Fibroblast of skin of left quadriceps (primary cell): Measurements from ENCODE around the gene RAB3IL1.

Experiments
- DNase-seq, 2 experiments: peaks; one replicate each; pipeline ENCODE4 v3.0.0-alpha.2; 2013; ENCODE audit warnings: low read depth in 2 of 2

Gene RAB3IL1

DNA sequence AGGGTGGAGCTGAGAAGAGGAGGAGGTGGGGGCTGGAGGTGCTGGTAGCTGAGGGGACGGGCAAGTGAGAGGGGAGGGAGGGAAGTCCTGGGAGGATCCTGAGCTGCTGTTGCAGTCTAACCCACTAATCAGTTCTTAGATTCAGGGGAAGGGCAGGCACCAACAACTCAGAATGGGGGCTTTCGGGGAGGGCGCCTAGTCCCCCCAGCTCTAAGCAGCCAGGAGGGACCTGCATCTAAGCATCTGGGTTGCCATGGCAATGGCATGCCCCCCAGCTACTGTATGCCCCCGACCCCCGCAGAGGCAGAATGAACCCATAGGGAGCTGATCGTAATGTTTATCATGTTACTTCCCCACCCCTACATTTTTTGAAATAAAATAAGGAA lies 50.4 kb downstream of the RAB3IL1 start:
- DNase-seq: no peak

DNA sequence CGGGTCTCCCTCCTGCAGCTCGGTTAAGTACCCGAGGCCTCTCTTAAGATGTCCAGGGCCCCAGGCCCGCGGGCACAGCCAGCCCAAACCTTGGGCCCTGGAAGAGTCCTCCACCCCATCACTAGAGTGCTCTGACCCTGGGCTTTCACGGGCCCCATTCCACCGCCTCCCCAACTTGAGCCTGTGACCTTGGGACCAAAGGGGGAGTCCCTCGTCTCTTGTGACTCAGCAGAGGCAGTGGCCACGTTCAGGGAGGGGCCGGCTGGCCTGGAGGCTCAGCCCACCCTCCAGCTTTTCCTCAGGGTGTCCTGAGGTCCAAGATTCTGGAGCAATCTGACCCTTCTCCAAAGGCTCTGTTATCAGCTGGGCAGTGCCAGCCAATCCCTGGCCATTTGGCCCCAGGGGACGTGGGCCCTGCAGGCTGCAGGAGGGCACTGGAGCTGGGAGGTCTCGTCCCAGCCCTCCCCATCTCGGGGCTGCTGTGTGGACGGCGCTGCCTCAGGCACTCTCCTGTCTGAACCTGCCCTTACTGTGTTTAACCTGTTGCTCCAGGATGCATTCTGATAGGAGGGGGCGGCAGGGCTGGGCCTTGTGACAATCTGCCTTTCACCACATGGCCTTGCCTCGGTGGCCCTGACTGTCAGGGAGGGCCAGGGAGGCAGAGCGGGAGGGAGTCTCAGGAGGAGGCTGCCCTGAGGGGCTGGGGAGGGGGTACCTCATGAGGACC lies 51.0 kb downstream of the RAB3IL1 start:
- DNase-seq: no peak

DNA sequence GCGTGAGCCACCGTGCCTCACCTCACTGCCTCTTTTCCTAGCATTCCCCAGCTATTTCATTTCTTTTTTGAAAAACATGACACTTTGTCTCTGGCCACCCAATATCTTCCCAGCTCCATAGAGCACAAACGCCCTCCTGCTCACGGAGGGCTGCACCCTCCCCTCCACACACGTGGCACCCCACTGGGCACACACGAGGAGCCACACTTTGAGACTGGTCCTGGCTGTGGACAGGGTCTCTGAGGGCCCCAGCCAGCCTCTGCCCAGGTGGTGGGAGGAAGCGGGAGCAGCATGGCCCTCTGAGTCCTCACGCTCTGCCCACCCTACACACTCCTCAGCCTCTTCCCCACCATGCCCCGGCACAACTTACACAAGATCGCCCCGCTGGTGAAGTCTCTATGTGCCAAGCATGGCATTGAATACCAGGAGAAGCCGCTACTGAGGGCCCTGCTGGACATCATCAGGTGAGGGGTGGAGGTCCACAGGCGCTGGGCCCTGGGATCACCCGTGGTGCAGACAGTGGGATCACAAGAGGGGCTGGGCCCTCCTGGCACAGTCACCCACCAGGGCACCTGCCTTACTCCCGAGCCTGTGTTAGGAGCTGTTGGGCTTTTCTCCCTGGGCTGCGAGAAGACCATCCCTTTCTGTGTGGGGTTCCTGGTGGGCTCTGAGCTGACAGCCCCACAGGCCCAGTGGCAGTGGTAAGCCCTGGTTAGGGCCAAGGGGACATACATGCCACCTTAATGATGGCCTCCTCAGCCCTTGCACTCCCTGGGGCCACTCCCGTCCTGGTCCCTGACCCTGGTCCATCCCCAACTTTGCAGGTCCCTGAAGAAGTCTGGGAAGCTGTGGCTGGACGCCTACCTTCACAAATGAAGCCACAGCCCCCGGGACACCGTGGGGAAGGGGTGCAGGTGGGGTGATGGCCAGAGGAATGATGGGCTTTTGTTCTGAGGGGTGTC lies 52.3 kb downstream of the RAB3IL1 start:
- no peak for DNase-seq

DNA sequence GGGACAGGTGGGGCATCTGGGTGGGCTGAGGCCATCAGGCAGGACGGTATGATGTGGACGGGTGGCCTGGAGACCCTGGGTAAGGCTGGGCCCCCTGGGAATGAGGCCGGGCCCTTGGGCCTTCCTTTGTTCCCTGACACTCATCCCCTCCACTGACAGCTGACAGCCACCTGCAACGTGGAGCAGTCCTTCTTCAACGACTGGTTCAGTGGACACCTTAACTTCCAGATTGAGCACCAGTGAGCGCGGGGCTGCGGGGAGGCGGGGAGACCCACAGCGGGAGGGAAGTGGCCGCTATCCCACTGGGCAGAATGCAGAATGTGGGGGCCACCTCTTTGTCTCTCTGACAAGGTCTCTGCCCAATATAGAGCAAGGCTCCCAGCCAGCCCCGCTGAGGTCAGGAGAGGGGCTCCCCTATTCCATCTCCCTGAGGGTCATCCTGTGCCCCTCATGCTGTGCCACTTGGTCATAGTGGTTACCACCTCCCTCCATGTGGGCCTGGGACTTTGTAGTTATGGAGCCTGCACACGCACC lies 53.8 kb downstream of the RAB3IL1 start:
- no peak for DNase-seq

DNA sequence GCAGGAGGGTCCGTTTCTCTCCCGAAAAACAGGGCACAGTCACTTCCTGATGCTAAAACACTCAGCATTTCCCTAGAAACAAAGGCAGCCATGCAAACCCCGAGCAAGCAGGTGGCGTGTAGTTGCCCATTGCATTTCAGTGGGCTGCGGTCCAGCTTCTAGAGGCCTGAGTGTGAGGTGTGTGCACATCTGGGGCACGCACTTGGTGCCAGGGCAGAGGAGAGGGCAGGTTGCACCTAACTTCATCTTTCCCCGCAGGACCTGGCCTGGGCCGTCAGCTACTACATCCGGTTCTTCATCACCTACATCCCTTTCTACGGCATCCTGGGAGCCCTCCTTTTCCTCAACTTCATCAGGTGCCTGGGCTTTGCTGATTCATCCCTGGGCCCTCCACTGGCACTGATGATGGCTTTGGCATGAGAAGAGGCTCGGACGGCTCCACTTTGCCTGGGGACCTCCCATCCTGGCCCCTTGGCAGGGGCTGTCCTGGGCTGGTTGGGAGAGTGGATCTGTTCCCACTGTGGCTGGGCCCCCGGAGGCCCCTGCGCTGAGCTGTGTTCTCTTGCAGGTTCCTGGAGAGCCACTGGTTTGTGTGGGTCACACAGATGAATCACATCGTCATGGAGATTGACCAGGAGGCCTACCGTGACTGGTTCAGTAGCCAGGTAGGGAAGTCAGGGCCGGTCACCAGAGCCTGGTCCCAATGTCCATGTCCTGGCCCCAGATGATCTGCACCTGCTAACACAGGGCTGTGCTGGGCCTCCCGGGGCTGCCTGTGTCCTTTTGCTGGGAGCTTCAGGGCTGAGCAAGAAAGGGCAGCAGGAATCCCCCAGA lies 54.4 kb downstream of the RAB3IL1 start:
- DNase-seq: no peak

DNA sequence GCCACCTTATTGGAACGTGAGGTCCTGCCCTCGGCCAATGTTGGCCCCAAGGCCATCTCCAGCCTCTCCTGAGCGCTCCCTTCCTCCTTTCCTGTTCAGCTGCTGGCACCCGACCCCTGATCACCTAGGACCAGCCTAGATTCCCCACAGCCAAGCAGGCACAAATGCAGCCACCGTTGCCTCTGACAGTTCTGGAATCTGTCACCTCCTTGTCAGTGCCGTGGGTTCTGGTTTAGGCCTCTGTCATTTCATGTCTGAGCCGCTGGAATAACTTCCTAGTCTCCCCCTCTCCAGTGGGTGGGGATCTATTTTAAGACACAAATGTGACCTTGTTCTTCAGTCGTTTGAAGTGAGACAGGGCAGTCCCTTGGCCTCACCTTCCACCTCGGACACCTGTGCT lies 55.7 kb downstream of the RAB3IL1 start:
- no peak for DNase-seq

DNA sequence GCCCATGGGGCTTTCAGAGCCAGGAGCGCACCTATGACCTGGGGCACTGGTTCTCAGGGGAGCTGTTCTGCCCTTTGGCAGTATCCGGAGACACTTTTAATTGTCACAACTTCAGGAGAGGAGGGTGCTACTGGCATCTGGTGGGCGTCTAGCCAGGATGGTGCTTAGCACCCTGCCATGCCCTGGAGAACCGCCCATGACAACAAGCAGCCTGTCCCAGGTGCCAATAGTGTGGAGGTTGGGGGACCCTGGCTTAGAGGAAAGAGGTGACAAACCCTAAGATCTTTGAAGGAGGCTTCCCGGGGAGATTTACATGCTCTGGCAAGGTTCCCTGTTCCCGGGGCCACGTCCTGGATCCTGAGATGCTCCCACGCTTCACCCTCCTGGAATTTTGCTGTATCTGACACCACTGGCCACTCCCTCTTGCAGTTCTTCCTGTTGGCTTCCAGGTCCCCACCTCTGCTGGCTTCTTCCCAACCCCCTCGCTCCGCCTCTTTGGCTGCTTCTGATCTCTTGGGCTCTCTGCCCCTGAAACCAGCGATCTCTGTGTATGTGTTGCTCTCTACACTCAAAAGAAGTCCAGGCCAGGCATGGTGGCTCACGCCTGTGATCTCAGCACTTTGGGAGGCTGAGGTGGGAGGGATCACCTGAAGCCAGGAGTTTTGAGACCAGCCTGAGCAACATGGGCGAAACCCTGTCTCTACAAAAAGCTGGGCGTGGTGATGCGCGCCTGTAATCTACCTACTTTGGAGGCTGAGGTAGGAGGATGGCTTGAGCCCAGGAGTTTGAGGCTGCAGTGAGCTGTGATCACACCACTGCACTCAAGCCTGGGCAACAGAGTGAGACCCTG lies 57.1 kb downstream of the RAB3IL1 start:
- no peak for DNase-seq

DNA sequence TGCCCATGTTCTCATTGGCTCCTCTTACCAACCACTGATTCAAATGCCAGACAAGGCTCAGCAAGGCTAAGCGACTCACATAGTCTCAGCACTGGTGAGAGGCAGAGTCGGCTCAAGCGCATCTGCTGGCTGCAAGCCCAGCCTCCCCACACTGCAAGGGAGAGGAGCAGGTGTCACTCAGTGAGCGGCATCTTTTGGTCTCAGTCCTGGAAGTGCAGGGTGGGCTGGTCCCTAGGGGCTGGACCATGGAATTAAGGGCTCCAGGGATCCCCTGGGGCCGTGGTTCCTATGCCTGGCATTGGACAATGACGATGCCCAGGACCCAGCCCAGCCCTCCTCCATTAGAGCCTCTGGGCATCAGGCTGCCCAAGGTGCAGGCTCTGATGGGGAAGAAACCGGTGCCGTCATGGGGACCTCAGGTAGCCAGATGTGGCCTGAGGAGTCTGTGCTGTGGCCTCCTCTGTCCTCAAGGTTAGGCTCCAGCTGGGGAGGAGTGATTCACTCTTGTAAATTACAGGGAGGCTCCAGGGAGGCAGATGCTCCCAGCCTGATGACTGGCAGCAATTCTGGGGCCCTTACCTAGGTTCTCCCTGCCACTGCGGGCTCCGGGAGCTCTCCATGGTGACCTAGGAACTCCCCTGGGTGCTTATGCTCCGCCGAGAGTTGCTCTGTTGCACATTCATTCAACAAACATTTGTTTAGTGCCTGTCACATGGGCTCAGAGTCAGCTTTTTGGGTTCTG lies 61.3 kb downstream of the RAB3IL1 start:
- DNase-seq: no peak

DNA sequence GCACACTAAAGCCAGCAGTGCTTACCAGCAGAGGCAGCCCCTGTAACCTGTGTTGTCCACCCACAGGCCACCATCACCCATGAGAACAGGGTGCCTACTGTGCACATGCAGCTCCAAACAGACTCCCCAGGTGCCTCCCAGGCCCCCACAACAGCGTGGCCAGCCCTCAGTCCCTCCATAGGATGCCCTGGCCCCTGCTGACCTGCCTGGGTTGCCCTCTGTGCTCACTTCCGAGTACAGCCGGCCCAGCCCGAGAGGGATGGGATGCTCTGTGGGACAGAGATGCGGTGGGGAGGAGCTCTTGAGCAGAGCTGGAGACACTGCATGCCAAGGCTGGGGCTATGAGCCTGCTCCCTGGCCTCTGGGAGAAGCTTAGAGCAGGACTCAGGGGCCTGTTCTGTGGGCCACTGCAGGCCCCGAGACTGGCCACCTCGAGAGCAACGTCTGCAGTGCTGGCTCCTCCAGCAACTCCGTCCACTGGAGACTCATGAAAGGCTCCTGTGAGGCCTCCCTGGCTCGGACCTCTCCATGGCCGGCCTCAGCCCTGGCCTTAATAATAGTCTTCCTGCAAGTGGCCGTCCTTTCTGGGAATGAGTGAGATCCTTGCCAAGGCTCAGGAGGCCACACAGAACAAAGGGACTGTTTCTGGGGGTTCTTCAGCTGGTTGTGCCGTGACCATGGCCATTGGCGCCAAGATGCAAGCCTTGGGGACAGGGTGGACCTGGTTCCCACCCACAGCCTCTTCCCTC lies 62.2 kb downstream of the RAB3IL1 start:
- no peak for DNase-seq

DNA sequence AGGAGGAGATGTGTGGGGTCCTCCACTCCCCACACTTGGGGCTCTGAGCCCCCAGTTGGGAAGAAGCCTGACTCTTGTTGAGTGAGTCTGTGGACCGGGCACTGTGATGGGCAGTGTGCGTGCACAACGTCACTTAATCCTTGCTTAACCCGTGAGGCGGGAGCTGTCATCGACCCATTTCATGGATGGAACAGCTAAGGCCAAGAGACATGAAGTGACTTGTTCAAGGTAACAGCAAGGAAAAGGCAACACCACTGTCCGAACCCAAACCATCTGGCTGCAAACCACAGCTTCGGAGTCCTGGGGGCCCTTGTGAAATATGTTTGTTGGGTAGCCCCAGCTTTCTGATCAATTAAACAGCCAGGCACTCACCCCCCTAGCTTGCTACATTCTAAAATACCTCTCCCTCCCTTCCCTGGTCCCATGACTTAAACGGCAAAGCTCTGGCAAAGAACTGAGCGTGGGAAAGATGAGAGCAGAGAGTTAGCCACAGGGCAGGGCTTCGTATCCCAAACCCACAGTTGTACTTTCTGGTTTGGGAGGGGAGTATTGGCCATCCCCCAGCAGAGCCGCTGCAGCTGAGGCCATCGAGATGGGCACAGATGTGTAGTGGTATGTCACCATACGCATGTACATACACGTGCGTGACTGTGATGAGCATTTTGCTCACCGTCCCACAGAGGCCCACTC lies 63.0 kb downstream of the RAB3IL1 start:
- DNase-seq: no peak

DNA sequence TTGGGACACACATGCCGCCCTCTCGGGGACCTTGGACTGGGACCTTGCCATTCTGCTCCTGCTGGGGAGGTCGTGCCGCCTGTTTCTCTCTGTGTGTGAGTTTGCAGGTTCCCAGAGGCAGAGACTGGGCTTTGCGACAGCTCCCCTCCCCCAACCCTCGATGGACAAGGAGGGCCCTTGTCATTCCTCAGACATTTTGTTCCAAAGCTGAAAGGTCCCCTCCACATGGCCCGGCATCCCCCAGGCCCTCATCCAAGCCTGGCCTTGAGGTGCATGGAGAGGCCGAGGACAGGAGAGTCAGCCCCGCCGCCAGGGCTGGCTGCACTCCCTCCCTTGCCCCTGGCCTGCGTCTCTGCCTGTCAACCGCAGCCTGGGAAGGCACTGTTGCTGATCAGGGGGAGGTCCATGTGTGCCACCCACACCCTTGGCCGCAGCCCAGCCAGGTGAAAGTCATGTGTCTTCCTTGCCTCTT lies 63.6 kb downstream of the RAB3IL1 start:
- no peak for DNase-seq

DNA sequence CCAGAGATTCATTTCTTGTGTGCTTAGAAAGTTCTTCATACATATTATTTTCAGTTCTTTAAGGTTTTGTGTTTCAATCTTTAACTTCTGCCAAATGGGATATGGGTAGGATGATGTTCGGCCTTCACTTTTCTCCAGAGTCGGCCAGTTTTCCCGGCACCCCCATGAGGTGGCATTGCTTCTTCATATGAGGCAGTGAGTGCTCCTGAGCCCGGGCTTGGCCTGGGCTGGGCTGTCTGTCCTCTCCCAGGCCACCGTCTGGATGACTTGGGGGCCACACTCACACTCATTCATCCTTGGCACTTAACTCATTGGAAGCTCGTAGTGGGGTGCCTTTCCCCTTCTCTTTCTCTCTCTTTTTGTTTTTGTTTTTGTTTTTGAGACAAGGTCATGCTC lies 65.5 kb downstream of the RAB3IL1 start:
- no peak for DNase-seq

DNA sequence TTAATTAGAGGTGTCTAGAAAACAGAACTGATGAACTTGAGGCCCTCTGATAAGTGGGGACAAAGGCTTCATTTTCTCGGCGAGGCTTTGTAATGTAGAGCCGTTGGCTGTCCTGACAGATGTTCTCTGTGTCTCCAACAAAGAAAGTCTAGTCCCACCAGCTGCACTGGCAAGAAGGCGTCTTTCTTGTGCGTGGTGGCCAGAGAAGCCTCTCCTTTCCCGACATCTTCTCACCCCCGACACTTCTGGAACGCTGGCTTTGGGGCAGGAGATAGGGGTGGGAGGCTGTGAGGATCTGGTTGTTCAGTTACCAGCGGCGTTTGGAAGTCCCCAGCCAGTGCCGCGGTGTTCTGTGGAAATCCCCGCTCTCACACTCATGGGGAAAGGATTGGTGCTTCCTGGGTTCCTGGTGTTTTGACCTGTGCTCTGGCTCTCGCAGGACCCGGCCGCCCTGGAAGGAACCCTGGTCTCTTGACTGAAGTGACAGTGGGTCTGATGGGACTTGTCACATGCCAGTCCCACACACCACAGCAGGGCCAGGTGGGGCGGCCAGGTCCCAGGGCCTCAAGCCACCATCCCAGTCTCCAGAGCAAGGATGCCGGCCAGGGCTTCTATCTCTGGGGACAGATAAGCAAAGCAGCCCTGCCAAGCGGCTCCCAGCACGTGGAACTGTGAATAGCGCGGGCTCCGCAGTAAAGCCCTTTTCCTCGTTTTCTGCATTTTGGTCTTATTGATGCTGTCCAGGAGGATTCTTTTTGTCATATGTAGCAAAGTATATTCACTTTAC lies 66.1 kb downstream of the RAB3IL1 start:
- no peak for DNase-seq

DNA sequence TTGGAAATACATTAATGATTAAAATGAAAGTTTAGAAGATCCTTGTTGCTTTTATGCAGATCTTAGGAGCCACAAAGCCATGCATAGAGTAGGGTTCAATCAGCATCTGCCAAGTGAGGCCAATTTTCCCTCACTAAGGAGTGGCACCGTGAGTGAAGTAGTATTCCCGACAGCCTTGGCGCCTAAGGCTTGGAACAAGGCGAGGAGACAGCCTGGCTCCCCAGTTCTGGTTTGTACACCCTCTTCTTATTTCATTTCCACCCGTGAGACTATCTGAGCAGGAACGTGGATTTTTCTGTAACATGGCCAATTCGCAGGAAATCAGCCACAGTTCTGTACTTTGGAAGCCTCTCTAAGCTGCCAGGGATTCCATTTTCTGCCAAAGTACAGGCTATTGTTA lies 66.7 kb downstream of the RAB3IL1 start:
- DNase-seq: no peak

DNA sequence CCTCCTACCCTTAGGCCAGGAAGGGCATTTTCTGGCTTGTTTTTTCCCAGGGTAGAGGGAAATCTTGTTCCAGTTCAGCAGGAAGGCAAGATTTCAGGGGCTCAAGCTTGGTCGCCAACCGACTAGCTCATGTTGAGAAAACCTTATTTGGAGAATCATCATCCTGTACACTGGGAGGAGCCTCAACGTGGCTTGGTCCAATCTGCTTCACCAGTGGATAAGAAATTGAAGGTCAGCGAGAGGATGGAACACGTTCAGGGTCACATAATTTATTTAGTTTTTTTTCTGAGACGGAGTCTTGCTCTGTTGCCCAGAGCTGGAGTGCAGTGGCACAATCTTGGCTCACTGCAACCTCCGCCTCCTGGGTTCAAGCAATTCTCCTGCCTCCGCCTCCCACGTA lies 68.7 kb downstream of the RAB3IL1 start:
- no peak for DNase-seq

DNA sequence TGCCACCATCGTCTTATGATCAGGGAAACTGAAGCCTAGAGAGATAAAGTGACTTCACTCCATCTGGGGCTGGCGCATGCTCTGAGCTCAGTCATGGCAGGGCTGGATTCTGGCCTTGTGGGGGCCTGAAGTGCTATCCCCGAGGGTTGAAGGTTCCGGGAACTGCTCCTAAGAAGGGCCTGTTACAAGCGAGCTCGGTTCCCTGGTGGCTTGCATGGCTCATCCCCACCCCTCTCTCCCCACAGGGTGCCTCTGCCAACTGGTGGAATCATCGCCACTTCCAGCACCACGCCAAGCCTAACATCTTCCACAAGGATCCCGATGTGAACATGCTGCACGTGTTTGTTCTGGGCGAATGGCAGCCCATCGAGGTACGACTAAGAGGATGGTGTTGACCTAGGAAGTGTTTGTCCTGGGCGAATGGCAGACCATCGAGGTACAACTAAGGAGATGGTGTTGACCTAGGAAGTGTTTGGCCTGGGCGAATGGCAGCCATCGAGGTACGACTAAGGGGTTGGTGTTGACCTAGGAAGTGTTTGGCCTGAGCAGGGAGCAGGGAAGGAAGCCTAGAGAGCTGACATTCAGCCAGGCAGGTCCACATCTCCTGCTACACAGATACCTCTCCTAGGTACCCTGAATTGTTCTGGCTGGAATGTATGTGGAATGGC lies 69.3 kb downstream of the RAB3IL1 start:
- DNase-seq: no peak
